ENCODE measurements around the gene HELZ. TPM values are rescaled to one million over a fixed set of nuclear protein-coding genes. Genes with fewer than 3 reads are reported as not detected.

The HELZ gene
- total and polyA plus RNA-seq, 2 donors (not counting 3 experiments of a cell fraction or from before 2014, with no cell fraction given) = 8.0 to 47.3 TPM

DNA sequence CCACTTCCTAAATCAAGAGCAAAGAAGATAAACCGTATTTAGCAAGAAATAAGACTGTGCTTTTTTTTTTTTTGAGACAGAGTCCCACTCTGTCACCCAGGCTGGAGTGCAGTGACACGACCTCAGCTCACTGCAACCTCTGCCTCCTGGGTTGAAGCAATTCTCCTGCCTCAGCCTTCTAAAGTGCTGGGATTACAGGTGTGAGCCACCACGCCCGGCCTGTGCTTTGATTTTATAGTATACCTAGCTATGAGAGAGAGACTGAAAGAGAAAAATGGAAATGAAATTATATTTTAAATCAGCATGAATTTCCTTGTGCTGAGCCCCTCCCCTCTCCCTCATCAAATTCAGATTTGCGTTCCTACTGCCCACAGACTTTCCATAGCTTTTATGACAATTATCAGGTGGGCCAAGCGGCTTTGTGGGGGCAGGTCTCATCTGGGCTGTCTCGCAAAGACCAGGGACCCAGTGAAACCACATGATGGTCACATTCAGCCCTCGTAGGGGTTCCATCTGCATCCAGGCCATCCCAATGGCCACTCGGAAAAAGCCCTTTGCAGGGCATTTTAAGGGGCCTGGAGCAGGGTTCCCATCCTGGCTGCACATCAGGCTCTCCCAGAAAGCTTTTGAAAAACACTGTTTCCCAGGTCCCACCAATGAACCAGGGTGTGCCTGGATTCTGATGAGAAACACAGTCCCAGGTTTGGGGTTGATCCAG lies 192.1 kb downstream of the HELZ start:
- FAIRE-seq = no peak
- H3K4me3 ChIP-seq (replicated peaks in 1 of 3; ENCODE audit: insufficient read depth in 1 of 3, low read depth in 1 of 3, low read length in 3 of 3) = no peak overlapping the region
- H3K36me3 ChIP-seq (ENCODE audit: control insufficient read depth in 2 of 2, extremely low read depth in 1 of 2, insufficient read depth in 2 of 2, low read length in 2 of 2) = no peaks in the 10 kb centered on the region
- H3K27ac ChIP-seq (ENCODE audit: insufficient read depth, low read depth, low read length) = no peak overlapping the region
- no peak overlapping the region for H3K4me2 ChIP-seq (ENCODE audit: insufficient read depth, low read length)
- H4K20me1 ChIP-seq (replicated peaks; ENCODE audit: control insufficient read depth, extremely low read depth, insufficient read depth, low read length) = no peaks in the 10 kb centered on the region
- H2AFZ ChIP-seq (ENCODE audit: low read depth, low read length) = no peak overlapping the region
- POLR2A ChIA-PET = no interaction called here
- H3K9me1 ChIP-seq (replicated peaks; ENCODE audit: control insufficient read depth, extremely low read depth, insufficient read depth, low read length) = no peaks in the 10 kb centered on the region
- dilution Hi-C loops (cut with MboI; ENCODE audit: extremely low pct_ligation_motif_present, low sequenced_read_pairs) (no loop called here), intact Hi-C loops (cut with micrococcal nuclease) (no loop called here)
- no peak for DNase-seq (ENCODE audit: low read depth, low spot score)
- CTCF ChIA-PET = no interaction called here
- H3K27me3 ChIP-seq (ENCODE audit: control insufficient read depth in 2 of 2, insufficient read depth in 2 of 2, low read length in 2 of 2) = no peaks in the 10 kb centered on the region
- no peaks in the 10 kb centered on the region for H3K79me2 ChIP-seq (ENCODE audit: control insufficient read depth, insufficient read depth, low read length)
- no TSS peak for BruUV-seq (replicated peaks)
- H3K9ac ChIP-seq (replicated peaks; ENCODE audit: extremely low read depth, insufficient read depth, low read length) = no peak overlapping the region
- no peaks in the 10 kb centered on the region for H3K4me1 ChIP-seq (ENCODE audit: control insufficient read depth, extremely low read depth, insufficient read depth, low read length)
- H3K9me3 ChIP-seq (replicated peaks; ENCODE audit: control insufficient read depth, insufficient read depth, low read length) = peaks cover 2% of the 10 kb centered on the region
- TF ChIP-seq POLR2A (IDR thresholded peaks at IDR 0.05; ENCODE audit: low read depth, low read length) (no peak), JUN (IDR thresholded peaks at IDR 0.05; ENCODE audit: borderline replicate concordance, insufficient read depth, insufficient read length, low read depth) (no peak), GATA2 (IDR thresholded peaks at IDR 0.05; ENCODE audit: insufficient read depth, insufficient read length, low read depth, low read length) (no peak), FOS (IDR thresholded peaks at IDR 0.05; ENCODE audit: borderline replicate concordance, insufficient read depth, low read length) (no peak), MYC (IDR thresholded peaks at IDR 0.05; ENCODE audit: low read depth, low read length) (no peak)
- TF ChIP-seq, protein P1, sequence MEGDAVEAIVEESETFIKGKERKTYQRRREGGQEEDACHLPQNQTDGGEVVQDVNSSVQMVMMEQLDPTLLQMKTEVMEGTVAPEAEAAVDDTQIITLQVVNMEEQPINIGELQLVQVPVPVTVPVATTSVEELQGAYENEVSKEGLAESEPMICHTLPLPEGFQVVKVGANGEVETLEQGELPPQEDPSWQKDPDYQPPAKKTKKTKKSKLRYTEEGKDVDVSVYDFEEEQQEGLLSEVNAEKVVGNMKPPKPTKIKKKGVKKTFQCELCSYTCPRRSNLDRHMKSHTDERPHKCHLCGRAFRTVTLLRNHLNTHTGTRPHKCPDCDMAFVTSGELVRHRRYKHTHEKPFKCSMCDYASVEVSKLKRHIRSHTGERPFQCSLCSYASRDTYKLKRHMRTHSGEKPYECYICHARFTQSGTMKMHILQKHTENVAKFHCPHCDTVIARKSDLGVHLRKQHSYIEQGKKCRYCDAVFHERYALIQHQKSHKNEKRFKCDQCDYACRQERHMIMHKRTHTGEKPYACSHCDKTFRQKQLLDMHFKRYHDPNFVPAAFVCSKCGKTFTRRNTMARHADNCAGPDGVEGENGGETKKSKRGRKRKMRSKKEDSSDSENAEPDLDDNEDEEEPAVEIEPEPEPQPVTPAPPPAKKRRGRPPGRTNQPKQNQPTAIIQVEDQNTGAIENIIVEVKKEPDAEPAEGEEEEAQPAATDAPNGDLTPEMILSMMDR (IDR thresholded peaks at IDR 0.05; ENCODE audit: extremely low read depth in 1 of 2, insufficient read depth in 1 of 2, low read depth in 1 of 2, low read length in 2 of 2) = no peak
- TF ChIP-seq, protein P2, sequence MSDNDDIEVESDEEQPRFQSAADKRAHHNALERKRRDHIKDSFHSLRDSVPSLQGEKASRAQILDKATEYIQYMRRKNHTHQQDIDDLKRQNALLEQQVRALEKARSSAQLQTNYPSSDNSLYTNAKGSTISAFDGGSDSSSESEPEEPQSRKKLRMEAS (IDR thresholded peaks at IDR 0.05; ENCODE audit: insufficient read depth, insufficient read length) = no peak
